ENCODE measurements around the gene TLE3. TPM values are rescaled to one million over a fixed set of nuclear protein-coding genes. Genes with fewer than 3 reads are reported as not detected.

Gene TLE3
- total RNA-seq, result 14.2 and 28.3 TPM in 2 replicates

DNA sequence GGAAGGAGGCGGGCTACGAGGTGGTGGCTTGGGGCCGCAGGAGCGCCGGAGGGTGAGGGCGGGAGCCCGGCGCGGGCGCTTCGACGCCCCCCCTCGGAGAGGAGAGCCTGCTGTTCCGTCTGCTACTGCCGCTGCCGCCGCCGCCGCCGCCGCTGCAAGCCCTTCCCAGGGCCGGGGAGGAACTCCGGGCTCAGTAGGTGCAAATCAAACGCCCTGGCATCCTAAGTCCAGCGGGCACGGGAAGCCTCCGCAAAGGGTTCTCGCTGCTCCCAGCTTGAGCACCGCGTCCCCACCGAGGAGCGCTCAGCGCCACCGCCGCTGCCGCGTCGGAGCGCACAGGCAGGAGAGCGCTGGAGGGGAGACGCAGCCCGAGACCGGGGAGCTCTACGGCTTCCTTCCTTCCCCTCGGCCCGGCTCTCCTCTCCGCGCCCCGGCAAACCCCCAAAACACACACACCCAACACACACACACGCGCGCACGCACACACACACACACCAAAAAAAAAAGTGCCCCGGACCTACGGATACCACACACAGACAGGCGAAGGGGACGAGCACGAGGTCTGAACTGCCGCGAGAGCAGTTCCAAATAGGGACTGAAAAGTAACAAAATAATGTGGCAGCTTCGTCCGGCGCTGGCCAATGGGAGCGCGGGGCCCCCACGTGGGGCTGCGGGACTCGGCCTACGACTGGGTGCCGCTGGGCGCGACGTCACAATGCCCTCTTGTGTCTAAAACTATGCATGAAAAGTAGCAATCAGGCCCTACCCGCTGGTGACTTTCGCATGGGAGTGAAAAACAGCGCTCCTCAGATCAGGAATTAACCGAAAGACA is at the start of gene TLE3:
Gene TLE3, minus strand, starts transcription at position 597 of the 832 bp plus-strand sequence. CDS start 1,119 bp downstream, outside the sequence.

